Measurements from ENCODE around the gene PRDM15. TPM values are rescaled to one million over a fixed set of nuclear protein-coding genes. Genes with fewer than 3 reads are reported as not detected.

PRDM15 gene
- total RNA-seq, 1 experiment from 2014 or later: 9.8 TPM

GRCh38 chr21:41759214-41759840 is 119.8 kb downstream of the PRDM15 start:
- peak overlapping the region; percentile 66; the same call in 1 of the 2 replicates for H3K27ac ChIP-seq (ENCODE audit: low read depth, low read length)
- DNase-seq (ENCODE audit: low read depth, low spot score) (no peak), ATAC-seq (peak; percentile 56)
- H3K4me2 ChIP-seq (ENCODE audit: low read length): peak overlapping the region; percentile 56
- peaks cover 13% of the 10 kb centered on the region; the same call in 1 of the 2 replicates for H4K20me1 ChIP-seq (ENCODE audit: insufficient read depth)
- peak overlapping the region; percentile 21; the same call in 1 of the 2 replicates for H3K9ac ChIP-seq (ENCODE audit: low read length)
- ChIA-PET POLR2A (interaction anchor here (1.2 to 1.4 kb wide), 2 partner anchors 10 to 81 kb away, joined by 3 to 4 read pairs; no protein-coding TSS in a partner anchor), RAD21 (ENCODE audit: low non-redundant PET in 1 of 2, low total read pairs in 2 of 2, uncharacterized antibody in 2 of 2, unreplicated experiment in 2 of 2) (interaction anchor here in 1 of 2 experiments (1.1 kb wide), 1 partner anchor 147 kb away, joined by 3 read pairs; no protein-coding TSS in a partner anchor), CTCF (interaction anchor here (1.0 to 1.4 kb wide), 2 partner anchors 19 to 148 kb away, joined by 3 to 6 read pairs; no protein-coding TSS in a partner anchor)
- intact Hi-C loops (cut with micrococcal nuclease): no loop called here
- no peaks in the 10 kb centered on the region for H3K9me2 ChIP-seq (ENCODE audit: insufficient read depth)
- H3K4me3 ChIP-seq (replicated peaks in 1 of 2; ENCODE audit: low read depth in 1 of 2, low read length in 2 of 2): no peak overlapping the region
- H3K36me3 ChIP-seq (ENCODE audit: control insufficient read depth in 1 of 2, insufficient read depth in 2 of 2, low read length in 2 of 2): peaks cover 0 to 8% of the 10 kb centered on the region in 2 experiments; a peak in 1 of 4 replicates
- no peaks in the 10 kb centered on the region for H3K9me3 ChIP-seq (ENCODE audit: control insufficient read depth in 1 of 2, insufficient read depth in 1 of 2, low read depth in 1 of 2, low read length in 2 of 2)
- no peaks in the 10 kb centered on the region for H3K27me3 ChIP-seq (ENCODE audit: insufficient read depth, low read length)
- no TSS peak for BruUV-seq (replicated peaks)
- H3K4me1 ChIP-seq (ENCODE audit: control insufficient read depth in 1 of 2, insufficient read depth in 2 of 2, low read length in 2 of 2): peaks cover 30 to 43% of the 10 kb centered on the region in 2 experiments
- H2AFZ ChIP-seq (ENCODE audit: low read depth, low read length, poor library complexity, severe bottlenecking): no peak overlapping the region
- peaks cover 92% of the 10 kb centered on the region for H3K79me2 ChIP-seq (ENCODE audit: insufficient read depth, low read length)
- TF ChIP-seq RAD21 (IDR thresholded peaks at IDR 0.05; ENCODE audit: low read depth) (no peak), CEBPB (IDR thresholded peaks at IDR 0.05; ENCODE audit: low read depth) (no peak), SRF (IDR thresholded peaks at IDR 0.05; ENCODE audit: low read depth) (no peak), POLR2A (IDR thresholded peaks at IDR 0.05; ENCODE audit: borderline replicate concordance, extremely low read depth, insufficient read depth, insufficient read length) (no peak), ZNF274 (IDR thresholded peaks at IDR 0.05; ENCODE audit: low read depth, low read length) (no peak), CBX3 (IDR thresholded peaks at IDR 0.05; ENCODE audit: low read depth) (no peak), FOSL1 (IDR thresholded peaks at IDR 0.05; ENCODE audit: low read depth) (no peak), SP1 (IDR thresholded peaks at IDR 0.05; ENCODE audit: low read depth) (no peak), TCF7L2 (IDR thresholded peaks at IDR 0.05; ENCODE audit: borderline replicate concordance, extremely low read depth, insufficient read depth, insufficient read length) (no peak), POLR2AphosphoS5 (IDR thresholded peaks at IDR 0.05; ENCODE audit: low read depth, low read length) (no peak), ZFX (IDR thresholded peaks at IDR 0.05) (no peak), EZH2phosphoT487 (IDR thresholded peaks at IDR 0.05; ENCODE audit: borderline replicate concordance) (no peak), ELF1 (IDR thresholded peaks at IDR 0.05; ENCODE audit: borderline replicate concordance, low read depth) (no peak), YY1 (IDR thresholded peaks at IDR 0.05; ENCODE audit: extremely low read depth, insufficient replicate concordance, low read depth, low read length) (no peak), JUND (IDR thresholded peaks at IDR 0.05) (no peak)
- TF ChIP-seq, protein P1, sequence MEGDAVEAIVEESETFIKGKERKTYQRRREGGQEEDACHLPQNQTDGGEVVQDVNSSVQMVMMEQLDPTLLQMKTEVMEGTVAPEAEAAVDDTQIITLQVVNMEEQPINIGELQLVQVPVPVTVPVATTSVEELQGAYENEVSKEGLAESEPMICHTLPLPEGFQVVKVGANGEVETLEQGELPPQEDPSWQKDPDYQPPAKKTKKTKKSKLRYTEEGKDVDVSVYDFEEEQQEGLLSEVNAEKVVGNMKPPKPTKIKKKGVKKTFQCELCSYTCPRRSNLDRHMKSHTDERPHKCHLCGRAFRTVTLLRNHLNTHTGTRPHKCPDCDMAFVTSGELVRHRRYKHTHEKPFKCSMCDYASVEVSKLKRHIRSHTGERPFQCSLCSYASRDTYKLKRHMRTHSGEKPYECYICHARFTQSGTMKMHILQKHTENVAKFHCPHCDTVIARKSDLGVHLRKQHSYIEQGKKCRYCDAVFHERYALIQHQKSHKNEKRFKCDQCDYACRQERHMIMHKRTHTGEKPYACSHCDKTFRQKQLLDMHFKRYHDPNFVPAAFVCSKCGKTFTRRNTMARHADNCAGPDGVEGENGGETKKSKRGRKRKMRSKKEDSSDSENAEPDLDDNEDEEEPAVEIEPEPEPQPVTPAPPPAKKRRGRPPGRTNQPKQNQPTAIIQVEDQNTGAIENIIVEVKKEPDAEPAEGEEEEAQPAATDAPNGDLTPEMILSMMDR (IDR thresholded peaks at IDR 0.05 in 2 of 3, conservative IDR thresholded peaks at IDR 0.05 in 1 of 3; ENCODE audit: borderline replicate concordance in 1 of 3, insufficient read depth in 1 of 3, low read depth in 2 of 3, low read length in 2 of 3): no peak
- TF ChIP-seq, protein P2, sequence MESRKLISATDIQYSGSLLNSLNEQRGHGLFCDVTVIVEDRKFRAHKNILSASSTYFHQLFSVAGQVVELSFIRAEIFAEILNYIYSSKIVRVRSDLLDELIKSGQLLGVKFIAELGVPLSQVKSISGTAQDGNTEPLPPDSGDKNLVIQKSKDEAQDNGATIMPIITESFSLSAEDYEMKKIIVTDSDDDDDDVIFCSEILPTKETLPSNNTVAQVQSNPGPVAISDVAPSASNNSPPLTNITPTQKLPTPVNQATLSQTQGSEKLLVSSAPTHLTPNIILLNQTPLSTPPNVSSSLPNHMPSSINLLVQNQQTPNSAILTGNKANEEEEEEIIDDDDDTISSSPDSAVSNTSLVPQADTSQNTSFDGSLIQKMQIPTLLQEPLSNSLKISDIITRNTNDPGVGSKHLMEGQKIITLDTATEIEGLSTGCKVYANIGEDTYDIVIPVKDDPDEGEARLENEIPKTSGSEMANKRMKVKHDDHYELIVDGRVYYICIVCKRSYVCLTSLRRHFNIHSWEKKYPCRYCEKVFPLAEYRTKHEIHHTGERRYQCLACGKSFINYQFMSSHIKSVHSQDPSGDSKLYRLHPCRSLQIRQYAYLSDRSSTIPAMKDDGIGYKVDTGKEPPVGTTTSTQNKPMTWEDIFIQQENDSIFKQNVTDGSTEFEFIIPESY (IDR thresholded peaks at IDR 0.05; ENCODE audit: extremely low read depth, insufficient replicate concordance, low read length): no peak
- TF ChIP-seq, protein P3, sequence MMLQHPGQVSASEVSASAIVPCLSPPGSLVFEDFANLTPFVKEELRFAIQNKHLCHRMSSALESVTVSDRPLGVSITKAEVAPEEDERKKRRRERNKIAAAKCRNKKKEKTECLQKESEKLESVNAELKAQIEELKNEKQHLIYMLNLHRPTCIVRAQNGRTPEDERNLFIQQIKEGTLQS (IDR thresholded peaks at IDR 0.05): no peak
- TF ChIP-seq, protein P4, sequence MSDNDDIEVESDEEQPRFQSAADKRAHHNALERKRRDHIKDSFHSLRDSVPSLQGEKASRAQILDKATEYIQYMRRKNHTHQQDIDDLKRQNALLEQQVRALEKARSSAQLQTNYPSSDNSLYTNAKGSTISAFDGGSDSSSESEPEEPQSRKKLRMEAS (IDR thresholded peaks at IDR 0.05): no peak
